Aorta (tissue), 5 donors: ENCODE data around the gene PGAM2. TPM values are rescaled to one million over a fixed set of nuclear protein-coding genes. Genes with fewer than 3 reads are reported as not detected.

ENCODE experiments used
- ATAC-seq: fragments of 200-7000 bp; cut with Tn5 transposase; one replicate; pipeline ENCODE4 v1.9.1; 2022; ENCODE audit warnings: moderate library complexity; ENCODE audit not compliant: low FRiP score
- DNase-seq, 2 donors: peaks; one replicate each; pipeline ENCODE4 v3.0.0-alpha.2; 2020
- H3K27ac ChIP-seq, 2 donors: one replicate each; pipeline ENCODE4 v1.5.1; 2013; ENCODE audit warnings: low read length in 2 of 2, mild to moderate bottlenecking in 2 of 2, moderate library complexity in 2 of 2, control low read depth in 1 of 2, inconsistent platforms in 1 of 2, low read depth in 1 of 2
- H3K27me3 ChIP-seq, 2 donors: one replicate each; pipeline ENCODE4 v1.6.1; 2013; ENCODE audit warnings: control low read depth in 1 of 2, low read length in 1 of 2, mild to moderate bottlenecking in 1 of 2, moderate library complexity in 1 of 2; ENCODE audit not compliant: insufficient read depth in 2 of 2, control insufficient read depth in 1 of 2
- H3K36me3 ChIP-seq, 2 donors: one replicate each; pipeline ENCODE4 v1.6.1; 2013; ENCODE audit warnings: control low read depth in 1 of 2, low read length in 1 of 2, mild to moderate bottlenecking in 1 of 2; ENCODE audit not compliant: insufficient read depth in 2 of 2, control insufficient read depth in 1 of 2
- H3K4me1 ChIP-seq, 2 donors: one replicate each; pipeline ENCODE4 v1.6.1; 2013; ENCODE audit warnings: low read length in 2 of 2, control low read depth in 1 of 2, mild to moderate bottlenecking in 1 of 2, moderate library complexity in 1 of 2; ENCODE audit not compliant: insufficient read depth in 2 of 2, control insufficient read depth in 1 of 2
- H3K4me3 ChIP-seq, 2 donors: one replicate each; pipeline ENCODE4 v1.5.1; 2013; ENCODE audit warnings: low read length in 2 of 2, control low read depth in 1 of 2, mild to moderate bottlenecking in 1 of 2
- H3K9me3 ChIP-seq: one replicate; pipeline ENCODE4 v1.6.1; 2013; ENCODE audit warnings: mild to moderate bottlenecking, low read length; ENCODE audit not compliant: control insufficient read depth
- whole genome bisulfite sequencing, 2 donors: extraction: QIAGEN DNeasy Blood & Tissue Kit; methylation state at CpG; one replicate each; pipeline ENCODE4 v1.1.7; 2013; 5-methylcytosine and 5-hydroxymethylcytosine counted together
- intact Hi-C, 2 donors: fragments of 100-400 bp; cut with DNase I; formaldehyde crosslinking; loops; one replicate each; pipeline versions ENCODE4 v1.14.2 to v1.15.0; 2022
- polyA plus RNA-seq, 2 donors: library from polyadenylated mRNA; stranded (reverse); fragments of 200-250 nt; gene quantifications; one replicate each; pipeline ENCODE4 v1.2.3, GENCODE V29; 2013
- total RNA-seq, 2 donors: library from RNA; stranded (reverse); fragmentation: NEBNext Ultra II Directional; extraction: Animal tissue kit (Norgen Biotek cat#: 25700); gene quantifications; one replicate each; pipeline ENCODE4 v1.2.1, GENCODE V29; 2021
- donor health status: healthy with polysubstance abuse.
- donor health status: Bipolar disorder and iron deficiency.
- donor health status: DM: no; HTN: no; CAD: no.
- donor health status: DM: no; HTN: no; CAD: no.
- donor health status: DM: yes; HTN: yes; CAD: no.

Gene PGAM2
- total and polyA plus RNA-seq, 4 donors, result 4.1 to 9.5 (median 6.4) TPM

DNA sequence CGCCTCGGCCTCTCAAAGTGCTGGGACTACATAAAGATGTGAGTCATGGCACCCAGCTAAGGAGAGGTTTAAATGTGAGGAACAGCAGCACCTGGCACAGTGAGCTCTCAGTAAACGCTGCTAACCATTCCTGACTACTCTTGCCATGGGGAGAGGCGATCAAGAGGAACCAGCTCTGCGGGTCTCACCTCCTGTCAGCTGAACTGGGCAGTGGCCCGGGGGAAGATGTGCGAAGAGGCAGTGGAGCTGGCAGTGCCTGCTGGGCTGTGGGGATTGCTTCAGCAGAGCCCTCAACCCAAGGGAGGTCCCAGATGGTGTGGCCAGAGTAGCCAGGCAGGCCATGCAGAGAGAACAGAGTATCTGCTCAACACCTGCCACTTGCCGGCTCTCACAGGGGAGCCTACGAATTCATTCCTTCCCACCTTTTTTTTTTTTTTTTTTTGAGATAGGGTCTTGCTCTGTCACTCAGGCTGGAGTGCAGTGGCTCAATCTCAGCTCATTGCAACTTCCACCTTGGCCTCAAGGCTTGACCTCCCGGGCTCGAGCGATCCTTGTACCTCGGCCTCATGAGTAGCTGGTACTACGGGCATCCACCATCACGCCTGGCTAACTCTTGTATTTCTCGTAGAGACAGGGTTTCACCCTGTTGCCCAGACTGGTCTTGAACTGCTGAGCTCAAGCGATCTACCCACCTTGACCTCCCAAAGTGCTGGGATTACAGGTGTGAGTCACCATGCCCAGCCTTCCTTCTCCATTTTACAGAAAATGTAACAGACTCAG, 10.1 kb upstream of the PGAM2 start:
- peak; percentile 40 to 62 for DNase-seq
- intact Hi-C loops, result no loop called here
- Histone ChIP-seq H3K4me3 (no peak overlapping the region), H3K9me3 (no peaks in the 10 kb centered on the region), H3K4me1 (no peaks in the 10 kb centered on the region), H3K27ac (no peak overlapping the region), H3K27me3 (no peaks in the 10 kb centered on the region), H3K36me3 (peaks cover 0 to 4% of the 10 kb centered on the region in 2 donors)
- ATAC-seq, result no peak
- 95 to 96% methylated on average over 17 of the region's 17 CpGs for WGBS, 2 donors

DNA sequence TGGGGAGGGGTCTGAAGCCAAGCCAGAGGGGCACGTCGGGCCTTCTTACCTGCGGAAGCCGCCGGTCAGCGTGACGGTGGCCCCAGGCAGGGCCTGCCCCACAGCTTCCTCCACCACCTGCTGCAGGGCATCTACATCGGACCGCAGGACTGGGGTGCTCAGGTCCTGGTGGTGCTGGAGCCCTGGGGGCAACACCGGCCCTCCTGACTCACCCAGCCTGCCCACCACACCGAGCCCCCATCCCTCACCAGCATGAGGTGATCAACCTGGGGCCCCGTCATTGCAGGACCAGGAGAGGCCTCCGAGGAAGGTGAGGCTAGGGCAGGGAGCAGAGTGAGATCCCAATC, 9.0 kb upstream of the PGAM2 start:
- no peak for DNase-seq
- no peaks in the 10 kb centered on the region for H3K27me3 ChIP-seq
- intact Hi-C loops, result loop anchor here (5.0 kb wide), 3 partner anchors 33 to 123 kb away; partner anchors contain the start of gene POLD2 (in 1 of the 2)
- H3K27ac ChIP-seq, result no peak overlapping the region
- no peaks in the 10 kb centered on the region for H3K9me3 ChIP-seq
- peak; percentile 16 for ATAC-seq
- H3K4me3 ChIP-seq, result no peak overlapping the region
- H3K36me3 ChIP-seq, result peaks cover 0 to 4% of the 10 kb centered on the region in 2 donors
- 91 to 93% methylated on average over 13 of the region's 13 CpGs for WGBS, 2 donors
- H3K4me1 ChIP-seq, result no peaks in the 10 kb centered on the region

DNA sequence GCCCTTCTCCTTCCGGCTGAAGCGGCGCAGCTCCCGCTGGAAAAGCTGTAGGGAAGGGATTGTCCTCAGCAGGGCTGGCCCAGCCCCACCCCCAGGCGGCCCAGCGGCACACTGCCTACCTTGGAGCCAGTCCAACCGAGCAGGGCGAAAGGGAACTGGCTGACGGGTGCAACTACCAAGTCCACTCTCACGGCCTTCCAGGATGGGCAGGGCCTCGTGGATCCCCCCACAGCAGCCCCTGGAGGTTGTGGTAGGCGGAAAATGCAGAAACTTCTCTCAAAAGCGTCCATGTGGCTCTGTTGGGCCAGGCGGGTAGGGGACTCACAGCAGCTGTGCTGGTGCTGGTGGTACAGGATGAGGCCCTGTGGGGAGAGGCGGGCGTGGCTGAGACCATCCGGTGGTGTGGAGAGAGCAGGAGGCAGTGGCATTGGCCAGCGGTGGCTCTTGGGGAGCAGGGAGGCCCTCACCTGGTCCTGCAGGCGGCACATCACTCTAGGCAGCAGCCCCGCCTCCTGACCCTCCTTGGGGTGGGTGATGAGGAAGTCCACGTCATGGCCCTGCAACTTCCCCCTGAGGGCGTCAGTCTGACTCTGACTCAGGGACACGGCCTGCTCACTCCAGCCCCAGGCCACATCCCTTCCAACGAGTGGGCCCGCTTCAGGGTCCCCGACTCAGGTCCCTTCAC, 8.4 kb upstream of the PGAM2 start:
- WGBS, 2 donors, result 42 to 50% methylated on average over 26 of the region's 26 CpGs
- Histone ChIP-seq H3K4me3 (no peak overlapping the region), H3K27me3 (no peaks in the 10 kb centered on the region), H3K27ac (peak overlapping the region in 1 of 2 donors; percentile 49), H3K9me3 (no peaks in the 10 kb centered on the region), H3K36me3 (peaks cover 0 to 4% of the 10 kb centered on the region in 2 donors), H3K4me1 (no peaks in the 10 kb centered on the region)
- intact Hi-C loops, result loop anchor here (2.0 to 5.0 kb wide), 4 partner anchors 33 to 123 kb away; partner anchors contain the start of gene POLD2 (in 1 of the 2)
- ATAC-seq (peak; percentile 71), DNase-seq (peak; percentile 92 to 93)

DNA sequence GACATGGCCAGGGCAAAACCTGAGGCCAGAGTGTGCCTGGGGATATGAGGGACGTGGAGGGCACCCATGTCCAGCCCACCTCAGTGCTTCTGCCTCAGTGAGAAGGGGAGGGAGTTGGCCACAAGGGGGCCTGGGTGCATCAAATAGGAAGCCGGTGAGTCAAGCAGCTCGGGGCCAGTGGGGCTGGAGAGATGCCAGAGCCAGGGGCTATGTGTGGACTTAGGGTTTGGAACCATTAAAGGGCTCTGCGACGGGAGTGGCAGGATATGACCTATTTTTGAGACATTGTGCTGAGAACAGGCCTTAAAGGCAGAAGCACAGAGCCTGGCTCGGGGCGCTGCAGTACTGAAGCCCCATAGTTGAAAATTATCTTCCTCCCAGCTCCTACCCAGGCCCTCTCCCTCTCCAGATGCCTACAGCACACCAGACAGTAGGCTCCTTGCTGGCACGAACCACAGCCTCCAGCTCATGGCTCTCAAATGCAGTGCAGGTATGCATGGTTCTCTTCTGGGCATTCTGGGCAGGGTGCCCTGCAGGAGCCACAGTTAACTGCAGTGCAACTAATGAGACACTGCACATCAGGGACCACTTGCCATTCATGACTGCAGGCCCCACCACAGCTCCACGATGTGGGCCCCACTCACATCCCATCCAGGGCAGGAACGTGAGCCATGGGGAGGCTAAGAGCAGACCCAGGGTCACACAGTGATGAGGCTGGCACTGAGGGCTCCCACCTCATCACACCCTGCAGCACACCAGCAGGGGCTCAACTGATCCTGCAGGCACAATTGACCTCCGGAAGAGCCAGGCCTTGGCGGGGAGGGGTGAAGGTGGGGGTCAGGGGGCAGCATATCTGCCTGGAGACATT, 7.2 kb upstream of the PGAM2 start:
- H3K27ac ChIP-seq, result peak overlapping the region in 1 of 2 donors; percentile 49
- DNase-seq, result peak; percentile 93 to 96
- 32 to 33% methylated on average over 12 of the region's 12 CpGs for WGBS, 2 donors

DNA sequence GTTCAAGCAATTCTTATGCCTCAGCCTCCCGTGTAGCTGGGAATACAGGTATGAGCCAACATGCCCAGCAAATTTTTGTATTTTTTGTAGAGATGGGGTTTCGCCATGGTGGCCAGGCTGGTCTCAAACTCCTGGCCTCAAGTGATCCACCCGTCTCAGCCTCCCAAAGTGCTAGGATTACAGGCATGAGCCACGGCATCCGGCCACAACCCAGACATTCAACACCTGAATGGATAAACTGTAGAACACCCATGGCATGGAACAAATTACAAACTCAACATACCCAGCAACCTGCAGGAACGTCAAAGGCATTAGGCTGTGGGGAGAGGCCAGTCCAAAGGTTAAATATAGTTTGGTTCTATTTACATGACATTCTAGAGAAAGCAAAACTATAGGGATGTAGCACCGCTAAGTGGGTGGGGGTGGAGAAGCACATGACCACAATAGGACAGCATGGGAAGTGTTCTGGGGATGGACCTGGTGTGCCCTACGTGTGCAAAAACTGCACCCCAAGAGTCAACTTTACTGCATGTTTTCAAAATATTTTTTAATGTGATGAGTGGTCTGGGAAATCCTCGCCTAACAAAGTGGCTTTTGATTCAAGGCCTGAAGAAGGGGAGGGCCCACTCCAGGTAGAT, 6.5 kb upstream of the PGAM2 start:
- no peaks in the 10 kb centered on the region for H3K9me3 ChIP-seq
- peak overlapping the region in 1 of 2 donors; percentile 17 for H3K27ac ChIP-seq
- peaks cover 0 to 3% of the 10 kb centered on the region in 2 donors for H3K36me3 ChIP-seq
- DNase-seq (peak in 1 of 2 donors; percentile 49), ATAC-seq (no peak)
- no peak overlapping the region for H3K4me3 ChIP-seq
- intact Hi-C loops, result loop anchor here (2.0 to 5.0 kb wide), 4 partner anchors 35 to 125 kb away; partner anchors contain the start of gene POLD2 (in 1 of the 2)
- WGBS, 2 donors, result 46 to 48% methylated on average over 9 of the region's 9 CpGs
- no peaks in the 10 kb centered on the region for H3K27me3 ChIP-seq
- H3K4me1 ChIP-seq, result no peaks in the 10 kb centered on the region

More for the DNA sequence above, 7.2 kb upstream of the PGAM2 start:
- no peaks in the 10 kb centered on the region for H3K27me3 ChIP-seq
- no peaks in the 10 kb centered on the region for H3K9me3 ChIP-seq
- peaks cover 0 to 3% of the 10 kb centered on the region in 2 donors for H3K36me3 ChIP-seq
- ATAC-seq, result peak; percentile 77
- H3K4me3 ChIP-seq, result no peak overlapping the region
- no peaks in the 10 kb centered on the region for H3K4me1 ChIP-seq
- intact Hi-C loops, result loop anchor here (2.0 to 5.0 kb wide), 4 partner anchors 35 to 125 kb away; partner anchors contain the start of gene POLD2 (in 1 of the 2)

DNA sequence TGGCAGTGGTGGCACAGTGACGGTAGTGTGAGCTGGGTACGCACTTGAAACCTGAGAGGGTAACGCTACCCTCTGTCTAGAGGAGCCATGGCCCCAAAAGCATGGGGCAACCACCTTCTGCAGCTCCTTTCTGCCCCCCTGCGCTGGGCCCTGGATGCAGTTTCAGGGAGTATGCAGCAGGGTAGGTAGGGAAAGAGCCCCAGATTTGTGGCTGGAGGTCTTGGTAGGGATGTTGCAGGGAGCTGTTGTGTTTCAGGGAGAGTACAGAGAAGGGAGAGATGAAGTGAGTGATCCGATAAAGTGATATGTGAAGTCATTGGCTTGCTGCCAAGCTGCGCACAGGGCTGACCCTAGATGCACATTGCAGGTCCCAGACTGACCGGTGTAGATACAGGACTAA, 2.7 kb upstream of the PGAM2 start:
- H3K27ac ChIP-seq, result no peak overlapping the region
- 62 to 65% methylated on average over 7 of the region's 7 CpGs for WGBS, 2 donors
- H3K9me3 ChIP-seq, result no peaks in the 10 kb centered on the region
- H3K4me1 ChIP-seq, result no peaks in the 10 kb centered on the region
- DNase-seq (peak in 1 of 2 donors; percentile 53), ATAC-seq (no peak)
- no peaks in the 10 kb centered on the region for H3K36me3 ChIP-seq
- no peak overlapping the region for H3K4me3 ChIP-seq
- H3K27me3 ChIP-seq, result no peaks in the 10 kb centered on the region
- intact Hi-C loops, result no loop called here

DNA sequence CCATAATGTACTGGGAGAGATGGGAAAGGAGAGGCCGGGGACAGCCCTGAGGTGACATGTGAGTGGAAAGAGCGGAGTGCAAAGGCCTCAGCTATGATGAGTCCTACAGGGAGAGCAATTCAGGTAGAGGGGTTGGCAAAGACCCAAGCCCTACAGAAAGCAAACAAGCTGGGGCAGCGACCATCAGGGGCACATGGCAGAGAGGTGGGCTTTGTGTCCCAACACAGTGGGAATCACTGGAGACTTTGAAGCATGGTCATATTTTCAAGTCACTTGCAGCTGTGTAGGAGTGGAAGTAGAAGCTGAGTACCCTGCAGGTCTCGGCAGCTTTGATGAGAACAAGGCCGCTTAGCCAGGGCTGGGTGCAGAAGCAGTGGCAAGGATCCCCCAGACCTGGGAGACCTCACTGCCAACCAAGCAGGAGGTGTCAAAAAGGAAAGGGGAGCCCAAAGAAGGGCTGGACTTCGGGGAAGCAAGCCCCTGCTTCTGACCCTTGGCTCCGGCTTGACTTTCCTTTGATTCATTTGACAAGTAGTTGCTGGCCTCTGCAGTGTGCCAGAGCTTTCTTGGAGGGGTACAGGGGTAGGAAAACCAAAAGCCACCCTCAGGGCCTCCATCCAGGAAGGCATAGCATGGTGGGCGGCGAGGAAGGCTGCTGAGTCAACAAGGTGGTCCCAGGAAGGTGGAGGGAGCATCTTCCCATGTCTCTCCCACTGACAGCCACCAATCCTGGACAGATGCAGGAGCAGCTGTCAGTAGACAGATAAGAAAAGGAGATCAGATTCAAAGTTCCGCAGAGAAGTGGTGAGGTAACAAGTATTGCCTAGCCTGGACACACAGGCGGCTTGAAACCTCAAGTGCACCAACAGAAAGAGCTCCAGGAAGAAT, 1.9 kb upstream of the PGAM2 start:
- intact Hi-C loops, result no loop called here
- no peaks in the 10 kb centered on the region for H3K4me1 ChIP-seq
- H3K36me3 ChIP-seq, result no peaks in the 10 kb centered on the region
- no peak overlapping the region for H3K4me3 ChIP-seq
- WGBS, 2 donors, result 77 to 82% methylated on average over 11 of the region's 11 CpGs
- H3K27me3 ChIP-seq, result no peaks in the 10 kb centered on the region
- H3K9me3 ChIP-seq, result no peaks in the 10 kb centered on the region
- ATAC-seq (no peak), DNase-seq (peak; percentile 44 to 47)
- no peak overlapping the region for H3K27ac ChIP-seq
